B cell (primary cell): ENCODE results near the gene TGFBI. TPM values are rescaled to one million over a fixed set of nuclear protein-coding genes. Genes with fewer than 3 reads are reported as not detected.

Experiments
- ATAC-seq: fragments of 200-7000 bp; cut with Tn5 transposase; one replicate; pipeline ENCODE4 v1.10.0; 2021; ENCODE audit warnings: low read depth, mild to moderate bottlenecking, moderate number of reproducible peaks, moderate library complexity
- CTCF ChIA-PET: fragments of 350-600 bp; sonication (Branson Sonifier 250); formaldehyde crosslinking; loops from one replicate; lab custom pipeline; 2021; ENCODE audit warnings: antibody characterized with exemption, inconsistent platforms; lab: Charles Lee
- POLR2A ChIA-PET: fragments of 350-600 bp; sonication (Branson Sonifier 250); formaldehyde crosslinking; loops from one replicate; lab custom pipeline; 2021; ENCODE audit warnings: antibody characterized with exemption; lab: Charles Lee
- DNase-seq: peaks from one replicate; pipeline ENCODE4 v3.0.0; 2013
- H2AFZ ChIP-seq: 2 replicates; pipeline ENCODE4 v1.6.1; 2012; ENCODE audit warnings: mild to moderate bottlenecking, low read depth, low read length; ENCODE audit not compliant: insufficient read depth, poor library complexity, severe bottlenecking
- H3K27ac ChIP-seq, 2 donors: 1 replicate in 1 of 2; 2 replicates in 1 of 2; pipeline ENCODE4 v1.5.1; 2012 to 2013; ENCODE audit warnings: low read length in 2 of 2, mild to moderate bottlenecking in 2 of 2, moderate library complexity in 1 of 2
- H3K27me3 ChIP-seq, 4 experiments: fragments of 200-600 bp in 1 of 4; sonication (generic) in 1 of 4; replicated peaks in 1 of 4; 1 replicate in 2 of 4; 2 replicates in 2 of 4; pipeline versions ENCODE4 v1.6.1 to v1.7.0; 2013 to 2016; ENCODE audit warnings: low read length in 3 of 4, mild to moderate bottlenecking in 2 of 4, mixed read lengths in 1 of 4, moderate library complexity in 1 of 4; ENCODE audit not compliant: insufficient read depth in 4 of 4, control insufficient read depth in 3 of 4; ENCODE audit errors: control extremely low read depth in 1 of 4
- H3K36me3 ChIP-seq, 2 experiments: replicated peaks in 1 of 2; 1 replicate in 1 of 2; 2 replicates in 1 of 2; pipeline versions ENCODE4 v1.6.1 to v1.7.1; 2013; ENCODE audit warnings: low read length in 1 of 2; ENCODE audit not compliant: insufficient read depth in 2 of 2, control insufficient read depth in 1 of 2; ENCODE audit errors: control extremely low read depth in 1 of 2, extremely low read depth in 1 of 2
- H3K4me1 ChIP-seq, 2 donors: fragments of 200-600 bp in 1 of 2; sonication (generic) in 1 of 2; 1 replicate in 1 of 2; 2 replicates in 1 of 2; pipeline versions ENCODE4 v1.5.1 to v1.6.1; 2013 to 2017; ENCODE audit warnings: low read length in 2 of 2; ENCODE audit not compliant: control insufficient read depth in 2 of 2, insufficient read depth in 2 of 2
- H3K4me2 ChIP-seq: replicated peaks from 2 replicates; pipeline ENCODE3; 2012; ENCODE audit warnings: mild to moderate bottlenecking, low read depth, low read length; ENCODE audit not compliant: poor library complexity, severe bottlenecking
- H3K4me3 ChIP-seq, 5 experiments: fragments of 200-600 bp in 1 of 5; sonication (generic) in 1 of 5; 1 replicate in 3 of 5; 2 replicates in 2 of 5; pipeline versions ENCODE4 v1.5.1 to v1.7.0; 2011 to 2016; ENCODE audit warnings: low read length in 4 of 5, mild to moderate bottlenecking in 4 of 5, low read depth in 2 of 5, control low read depth in 1 of 5, moderate library complexity in 1 of 5; ENCODE audit not compliant: insufficient read depth in 1 of 5; ENCODE audit errors: control extremely low read depth in 1 of 5, extremely low read depth in 1 of 5
- H3K79me2 ChIP-seq: fragments of 200-600 bp; sonication (generic); one replicate; pipeline ENCODE4 v1.6.0; 2016; ENCODE audit warnings: low read length; ENCODE audit not compliant: control insufficient read depth, insufficient read depth
- H3K9ac ChIP-seq: fragments of 200-600 bp; sonication (generic); 2 replicates; pipeline ENCODE4 v1.6.1; 2017; ENCODE audit warnings: mild to moderate bottlenecking, low read length, moderate library complexity
- H3K9me3 ChIP-seq, 3 donors: one replicate each; pipeline versions ENCODE4 v1.6.1 to v1.7.1; 2013; ENCODE audit warnings: low read length in 2 of 3; ENCODE audit not compliant: control insufficient read depth in 2 of 3, insufficient read depth in 1 of 3; ENCODE audit errors: control extremely low read depth in 1 of 3
- H4K20me1 ChIP-seq: 2 replicates; pipeline ENCODE4 v1.6.0; 2012; ENCODE audit warnings: mild to moderate bottlenecking, low read length; ENCODE audit not compliant: insufficient read depth, control insufficient read depth, poor library complexity, severe bottlenecking
- H3K27ac Mint-ChIP-seq: one replicate; pipeline ENCODE4 v1.8.0; 2021; ENCODE audit warnings: mixed read lengths
- H3K27me3 Mint-ChIP-seq: one replicate; pipeline ENCODE4 v1.8.0; 2021; ENCODE audit warnings: mixed read lengths
- H3K4me1 Mint-ChIP-seq: one replicate; pipeline ENCODE4 v1.8.0; 2021; ENCODE audit warnings: mixed read lengths
- H3K4me3 Mint-ChIP-seq: one replicate; pipeline ENCODE4 v1.8.0; 2021; ENCODE audit warnings: mixed read lengths
- H3K9me3 Mint-ChIP-seq: one replicate; pipeline ENCODE4 v1.8.0; 2022; ENCODE audit warnings: mixed read lengths; ENCODE audit not compliant: insufficient read depth
- EZH2 ChIP-seq: IDR thresholded peaks from 2 replicates; pipeline ENCODE4 v1.6.1; 2012; ENCODE audit warnings: borderline replicate concordance, low read depth, mild to moderate bottlenecking, moderate library complexity, low read length; ENCODE audit not compliant: insufficient read depth, poor library complexity, severe bottlenecking
- WGBS: methylation state at CpG from one replicate; pipeline ENCODE4 v1.1.5; 2013; ENCODE audit warnings: missing lambda C conversion rate; ENCODE audit not compliant: insufficient coverage; 5-methylcytosine and 5-hydroxymethylcytosine counted together
- intact Hi-C: fragments of 100-400 bp; cut with micrococcal nuclease; formaldehyde crosslinking; loops from one replicate; pipeline ENCODE4 v1.10.0; 2022
- polyA plus RNA-seq: library from polyadenylated mRNA; depleted of rRNA; stranded (reverse); fragments of >200 nt; gene quantifications from 2 replicates; pipeline ENCODE4 v1.2.3, GENCODE V29; 2012
- total RNA-seq, 2 donors: library from RNA; stranded (reverse); fragments of 120-200 nt in 1 of 2; gene quantifications; 1 replicate in 1 of 2; 2 replicates in 1 of 2; pipeline versions ENCODE4 v1.2.3 to v1.2.4, GENCODE V29; 2013 to 2022
- TF ChIP-seq, protein P1 (sequence below): fragments of 200-600 bp; IDR thresholded peaks from one replicate; pipeline ENCODE4 v1.8.0; 2022; ENCODE audit warnings: antibody characterized with exemption, mild to moderate bottlenecking

TGFBI gene
- total and polyA plus RNA-seq, 2 donors (not counting 1 experiment from before 2014, with no cell fraction given), result 3.7 to 4.5 TPM

DNA sequence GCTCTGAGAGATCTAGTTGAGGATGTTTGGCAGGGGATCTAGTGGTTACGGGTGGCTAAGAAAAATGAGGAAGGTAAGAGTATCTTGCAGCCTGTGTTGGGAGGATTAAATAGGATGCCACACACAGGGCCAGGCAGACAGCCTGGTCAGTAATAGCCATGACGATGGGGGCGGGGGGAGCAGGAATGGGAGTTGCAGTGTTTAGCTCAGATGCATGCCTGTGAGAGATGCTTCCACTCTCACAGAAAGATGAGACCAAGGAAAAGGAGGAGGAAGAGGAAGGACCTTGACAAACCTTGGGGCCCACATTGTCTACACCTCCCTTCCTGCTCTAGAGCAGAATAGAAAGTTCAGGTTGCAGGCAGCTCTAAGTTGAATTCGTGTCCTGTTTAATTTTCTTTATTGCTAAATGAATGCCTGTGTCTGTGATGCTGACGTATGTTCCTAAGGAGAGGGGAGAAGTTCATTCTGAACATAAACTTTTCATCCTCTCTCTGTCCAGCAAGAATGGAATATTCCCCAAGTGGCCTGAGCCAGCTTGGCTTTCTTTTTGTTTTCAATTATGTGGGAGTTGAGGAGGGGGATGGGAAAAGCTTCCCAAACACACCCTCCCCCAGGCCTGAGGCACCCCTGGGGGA is 28.7 kb downstream of the TGFBI start:
- no peak overlapping the region for H3K9ac ChIP-seq
- ChIA-PET CTCF (no interaction called here), POLR2A (no interaction called here)
- H4K20me1 ChIP-seq, result no peaks in the 10 kb centered on the region
- intact Hi-C loops, result no loop called here
- WGBS, result 43% methylated on average over 3 of the region's 5 CpGs
- H3K9me3 ChIP-seq, result no peaks in the 10 kb centered on the region
- no peak for DNase-seq
- Mint-ChIP-seq H3K4me3 (no peak overlapping the region), H3K9me3 (no peaks in the 10 kb centered on the region), H3K27me3 (peaks cover 7% of the 10 kb centered on the region), H3K4me1 (no peaks in the 10 kb centered on the region), H3K27ac (no peak overlapping the region)
- no peaks in the 10 kb centered on the region for H3K36me3 ChIP-seq
- H3K4me3 ChIP-seq, result no peak overlapping the region
- no peak overlapping the region for H2AFZ ChIP-seq
- no peaks in the 10 kb centered on the region for H3K27me3 ChIP-seq
- ATAC-seq, result no peak
- no peak overlapping the region for H3K27ac ChIP-seq
- no peaks in the 10 kb centered on the region for H3K4me1 ChIP-seq
- H3K4me2 ChIP-seq, result no peak overlapping the region
- no peaks in the 10 kb centered on the region for H3K79me2 ChIP-seq
- TF ChIP-seq EZH2, result no peak
- TF ChIP-seq, protein P1, sequence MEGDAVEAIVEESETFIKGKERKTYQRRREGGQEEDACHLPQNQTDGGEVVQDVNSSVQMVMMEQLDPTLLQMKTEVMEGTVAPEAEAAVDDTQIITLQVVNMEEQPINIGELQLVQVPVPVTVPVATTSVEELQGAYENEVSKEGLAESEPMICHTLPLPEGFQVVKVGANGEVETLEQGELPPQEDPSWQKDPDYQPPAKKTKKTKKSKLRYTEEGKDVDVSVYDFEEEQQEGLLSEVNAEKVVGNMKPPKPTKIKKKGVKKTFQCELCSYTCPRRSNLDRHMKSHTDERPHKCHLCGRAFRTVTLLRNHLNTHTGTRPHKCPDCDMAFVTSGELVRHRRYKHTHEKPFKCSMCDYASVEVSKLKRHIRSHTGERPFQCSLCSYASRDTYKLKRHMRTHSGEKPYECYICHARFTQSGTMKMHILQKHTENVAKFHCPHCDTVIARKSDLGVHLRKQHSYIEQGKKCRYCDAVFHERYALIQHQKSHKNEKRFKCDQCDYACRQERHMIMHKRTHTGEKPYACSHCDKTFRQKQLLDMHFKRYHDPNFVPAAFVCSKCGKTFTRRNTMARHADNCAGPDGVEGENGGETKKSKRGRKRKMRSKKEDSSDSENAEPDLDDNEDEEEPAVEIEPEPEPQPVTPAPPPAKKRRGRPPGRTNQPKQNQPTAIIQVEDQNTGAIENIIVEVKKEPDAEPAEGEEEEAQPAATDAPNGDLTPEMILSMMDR, result no peak

DNA sequence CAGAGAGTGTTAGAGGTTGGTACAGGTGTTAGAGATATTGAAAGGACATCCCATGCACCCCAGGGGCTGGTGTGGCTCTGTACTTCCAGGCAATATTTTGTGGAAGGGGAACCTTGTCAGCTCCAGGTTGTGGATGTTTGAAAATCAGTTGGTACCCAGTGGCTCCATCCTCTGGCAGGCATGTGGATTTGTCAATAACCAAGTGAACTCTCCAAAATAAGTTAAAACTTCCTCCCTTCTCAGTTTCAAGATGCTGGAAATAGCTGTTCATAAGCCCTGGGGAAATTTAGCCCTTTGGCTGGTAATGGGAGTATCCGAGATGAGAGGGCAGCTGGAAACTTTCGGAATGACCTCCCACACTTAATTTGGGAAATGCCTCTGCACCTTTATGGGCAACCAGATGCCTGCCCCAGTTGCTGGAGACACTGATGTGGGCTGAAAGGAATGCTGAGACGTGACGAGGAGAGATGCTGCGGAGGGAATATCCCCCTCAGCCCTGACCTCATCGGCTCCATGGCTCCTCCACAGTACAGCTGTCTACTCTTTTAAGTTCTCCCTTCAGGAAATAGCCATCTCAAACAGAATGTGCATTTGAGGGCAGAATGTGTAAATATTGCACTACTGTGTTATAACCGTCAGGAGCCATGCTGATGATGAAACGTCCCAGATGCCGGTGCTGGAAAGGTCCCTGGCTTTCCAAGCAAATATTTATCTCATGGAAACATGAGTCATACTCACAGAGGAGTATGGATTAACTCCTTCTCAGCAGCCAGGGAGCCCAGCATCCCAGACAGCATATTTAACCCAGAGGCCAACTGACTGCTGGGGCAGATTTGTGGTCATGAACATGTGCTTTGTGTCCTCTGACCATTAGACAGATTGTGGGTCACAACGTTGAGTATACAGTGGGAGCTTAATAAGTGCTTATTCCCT is 29.5 kb downstream of the TGFBI start:
- no peaks in the 10 kb centered on the region for H3K79me2 ChIP-seq
- no peak overlapping the region for H3K4me3 Mint-ChIP-seq

More for the DNA sequence above, 29.5 kb downstream of the TGFBI start:
- Mint-ChIP-seq H3K9me3 (no peaks in the 10 kb centered on the region), H3K27me3 (peaks cover 7% of the 10 kb centered on the region), H3K27ac (no peak overlapping the region), H3K4me1 (no peaks in the 10 kb centered on the region)
- H3K4me2 ChIP-seq, result no peak overlapping the region
- TF ChIP-seq, protein P1, result no peak
- no peak for TF ChIP-seq EZH2
- H3K4me1 ChIP-seq, result no peaks in the 10 kb centered on the region
- no peaks in the 10 kb centered on the region for H3K27me3 ChIP-seq
- no peak overlapping the region for H2AFZ ChIP-seq
- DNase-seq, result no peak
- no peak for ATAC-seq
- no peaks in the 10 kb centered on the region for H3K36me3 ChIP-seq
- intact Hi-C loops, result no loop called here
- WGBS, result 73% methylated on average over 5 of the region's 10 CpGs
- no peaks in the 10 kb centered on the region for H3K9me3 ChIP-seq
- CTCF ChIA-PET, result no interaction called here
- POLR2A ChIA-PET, result no interaction called here
- H4K20me1 ChIP-seq, result no peaks in the 10 kb centered on the region
- no peak overlapping the region for H3K4me3 ChIP-seq
- H3K27ac ChIP-seq, result no peak overlapping the region
- H3K9ac ChIP-seq, result no peak overlapping the region
